MG63 (cell line): ENCODE results near the gene OTOS. TPM values are rescaled to one million over a fixed set of nuclear protein-coding genes. Genes with fewer than 3 reads are reported as not detected.

ENCODE experiments used
- DNase-seq: peaks from one replicate; pipeline ENCODE4 v3.0.0-alpha.2; 2020
- H3K27me3 ChIP-seq: fragments of 250-450 bp; sonication (Bioruptor Pico); 2 replicates; pipeline ENCODE4 v1.5.1; 2020; ENCODE audit warnings: mild to moderate bottlenecking, moderate library complexity
- H3K36me3 ChIP-seq: fragments of 250-450 bp; sonication (Bioruptor Pico); 2 replicates; pipeline ENCODE4 v1.5.1; 2020; ENCODE audit warnings: mild to moderate bottlenecking, moderate library complexity
- H3K4me3 ChIP-seq: fragments of 250-450 bp; sonication (Bioruptor Pico); 2 replicates; pipeline ENCODE4 v1.5.1; 2020; ENCODE audit warnings: mild to moderate bottlenecking, moderate library complexity
- H3K9me3 ChIP-seq: fragments of 250-450 bp; sonication (Bioruptor Pico); 2 replicates; pipeline ENCODE4 v1.5.1; 2020; ENCODE audit warnings: mild to moderate bottlenecking, moderate library complexity
- total RNA-seq: library from RNA; depleted of rRNA; stranded (reverse); fragments of >200 nt; shearing (Covaris generic); gene quantifications from 2 replicates; pipeline ENCODE4 v1.2.3, GENCODE V29; 2014; ENCODE audit warnings: low replicate concordance

OTOS gene
- total RNA-seq, 1 experiment from 2014 or later = not detected

DNA sequence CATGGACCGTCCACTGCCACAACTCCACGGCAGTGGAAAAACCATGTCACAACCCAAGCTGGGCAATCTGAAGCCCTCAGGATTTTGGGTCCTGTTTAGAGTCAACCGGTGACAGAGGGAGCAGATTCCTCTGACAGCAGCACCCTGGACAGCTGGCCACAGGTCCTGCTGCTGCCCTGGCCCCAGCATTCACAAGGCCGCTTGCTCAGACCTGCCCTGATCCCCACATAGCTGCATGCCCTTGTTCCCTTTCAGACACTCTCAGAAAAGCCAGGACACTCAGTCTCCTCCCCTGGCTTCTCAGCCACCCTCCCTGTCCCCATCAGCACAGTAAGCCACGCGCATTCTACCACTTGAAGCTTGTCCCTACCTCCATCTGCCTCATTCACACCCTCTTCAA, 6.0 kb downstream of the OTOS start:
- Histone ChIP-seq H3K27me3 (no peaks in the 10 kb centered on the region), H3K36me3 (peaks cover 25% of the 10 kb centered on the region), H3K4me3 (no peak overlapping the region; the same call in 1 of the 2 replicates), H3K9me3 (no peaks in the 10 kb centered on the region)
- no peak for DNase-seq

DNA sequence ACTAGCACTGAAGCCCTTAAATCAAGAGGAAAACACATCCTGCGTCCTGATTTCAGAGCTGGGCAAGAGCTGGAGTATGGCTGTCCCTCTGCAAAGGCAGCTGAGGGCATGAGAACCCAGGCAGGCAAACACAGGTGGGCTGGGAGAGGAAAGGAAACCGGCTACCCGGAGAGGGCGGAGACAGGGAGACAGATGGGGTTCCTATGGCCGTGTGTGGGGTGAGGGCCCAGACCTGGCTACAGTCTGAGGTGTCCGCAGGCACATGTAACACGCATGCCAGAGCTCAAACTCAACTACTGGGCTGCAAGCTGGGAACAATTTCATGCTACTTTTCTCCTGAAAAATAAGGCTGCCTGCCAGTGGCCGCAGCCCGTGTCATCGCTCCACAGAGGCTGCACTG, 7.1 kb downstream of the OTOS start:
- Histone ChIP-seq H3K36me3 (peaks cover 25% of the 10 kb centered on the region), H3K27me3 (no peaks in the 10 kb centered on the region), H3K9me3 (no peaks in the 10 kb centered on the region), H3K4me3 (no peak overlapping the region)
- DNase-seq = no peak

DNA sequence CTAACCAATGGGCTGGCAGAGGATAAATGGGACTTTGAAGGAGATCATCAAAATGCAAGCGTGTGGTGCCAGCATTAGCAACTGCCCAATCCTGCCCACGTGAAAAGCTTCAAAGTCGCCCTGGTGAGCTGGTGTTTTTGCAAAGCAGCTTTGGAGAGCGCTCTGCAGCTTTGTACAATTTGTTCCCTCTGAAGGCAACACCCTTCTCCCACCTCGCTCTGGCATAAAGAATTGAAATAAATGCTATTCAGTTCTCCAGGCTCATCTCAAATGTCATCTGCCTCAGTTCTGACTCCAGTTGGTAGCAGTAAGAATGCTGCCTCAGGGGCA, 7.8 kb downstream of the OTOS start:
- DNase-seq = no peak
- Histone ChIP-seq H3K27me3 (no peaks in the 10 kb centered on the region), H3K9me3 (no peaks in the 10 kb centered on the region), H3K4me3 (no peak overlapping the region), H3K36me3 (peaks cover 28% of the 10 kb centered on the region)

- no peaks in the 10 kb centered on the region for H3K9me3 ChIP-seq
- no peak for DNase-seq
- H3K4me3 ChIP-seq = no peak overlapping the region
- H3K36me3 ChIP-seq = peaks cover 28% of the 10 kb centered on the region
- no peaks in the 10 kb centered on the region for H3K27me3 ChIP-seq
Measured at GRCh38 chr2:240131941-240132650, 8.4 kb downstream of the OTOS start.

GRCh38 chr2:240131296-240131695, 9.2 kb downstream of the OTOS start:
- Histone ChIP-seq H3K36me3 (peaks cover 28% of the 10 kb centered on the region), H3K9me3 (no peaks in the 10 kb centered on the region), H3K27me3 (no peaks in the 10 kb centered on the region), H3K4me3 (no peak overlapping the region)
- DNase-seq = no peak

DNA sequence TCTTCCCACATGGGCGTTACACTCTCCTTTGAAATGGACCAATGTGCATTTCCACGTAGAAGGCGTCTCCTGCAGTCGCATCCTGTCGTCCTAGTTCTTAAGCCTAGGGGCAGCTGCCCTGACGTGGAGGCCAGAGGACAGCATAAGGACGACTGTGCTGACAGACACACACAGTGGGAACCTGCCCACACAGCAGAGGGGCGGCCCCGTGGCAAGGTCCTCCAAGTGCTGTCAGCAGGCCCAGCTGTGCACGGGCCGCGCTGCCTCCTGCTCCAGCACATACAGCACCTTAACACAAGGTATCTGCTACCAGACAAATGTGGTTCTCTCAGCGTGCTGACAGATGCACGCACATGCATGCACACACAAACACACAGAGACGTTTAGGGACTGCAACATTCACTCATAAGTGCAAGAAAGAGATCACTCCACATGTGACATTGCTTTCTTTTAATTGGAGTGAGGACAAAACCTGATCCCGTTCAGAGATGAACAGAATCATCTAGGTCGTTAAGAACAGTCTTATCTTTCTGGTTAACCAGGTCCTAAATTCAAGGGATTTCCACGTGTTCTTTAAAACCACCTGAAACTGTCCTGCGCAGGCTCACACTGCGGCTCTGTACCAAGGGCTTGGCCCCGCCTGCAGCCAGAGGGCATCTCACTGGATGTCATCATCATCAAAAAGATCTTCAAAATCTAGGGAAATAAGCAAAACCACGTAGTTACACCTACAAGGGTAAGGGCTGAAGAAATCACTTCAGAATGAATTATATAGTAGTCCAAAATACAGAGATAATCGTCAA, 9.9 kb downstream of the OTOS start:
- Histone ChIP-seq H3K9me3 (no peaks in the 10 kb centered on the region), H3K27me3 (no peaks in the 10 kb centered on the region), H3K4me3 (no peak overlapping the region), H3K36me3 (peaks cover 28% of the 10 kb centered on the region)
- no peak for DNase-seq

DNA sequence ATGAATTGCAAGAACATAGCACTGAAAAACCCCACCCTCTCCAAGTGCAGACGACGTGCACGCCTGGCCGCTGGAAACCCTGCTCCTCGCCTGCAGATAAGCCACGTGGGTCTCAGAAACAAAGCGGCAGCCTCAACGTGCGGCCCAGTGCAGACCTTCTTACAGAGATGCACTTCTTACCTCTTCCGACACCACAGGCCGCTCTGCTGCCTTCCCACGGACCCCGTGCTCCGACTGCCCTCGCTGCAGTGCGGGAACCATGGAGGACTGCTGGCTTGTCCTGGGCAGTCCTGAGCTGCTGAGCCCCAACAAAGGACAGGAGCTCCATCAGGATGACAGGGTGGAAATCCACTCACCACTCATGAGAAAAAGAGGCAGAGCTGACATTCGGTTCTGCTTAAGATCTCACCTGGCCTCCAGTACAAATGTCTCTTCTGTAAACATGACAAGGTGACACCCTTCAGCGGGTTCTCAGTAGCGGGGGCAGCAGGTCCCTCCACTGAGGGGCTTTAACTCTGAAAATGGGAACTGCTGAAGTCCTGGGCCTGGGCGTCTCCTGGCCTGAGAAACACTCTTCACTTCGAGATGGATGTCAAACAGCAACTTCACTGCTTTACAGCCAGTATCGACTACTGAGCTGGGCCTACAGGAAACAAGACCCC, 10.6 kb downstream of the OTOS start:
- peaks cover 28% of the 10 kb centered on the region for H3K36me3 ChIP-seq
- H3K27me3 ChIP-seq = no peaks in the 10 kb centered on the region
- H3K9me3 ChIP-seq = no peaks in the 10 kb centered on the region
- DNase-seq = no peak
- no peak overlapping the region for H3K4me3 ChIP-seq

DNA sequence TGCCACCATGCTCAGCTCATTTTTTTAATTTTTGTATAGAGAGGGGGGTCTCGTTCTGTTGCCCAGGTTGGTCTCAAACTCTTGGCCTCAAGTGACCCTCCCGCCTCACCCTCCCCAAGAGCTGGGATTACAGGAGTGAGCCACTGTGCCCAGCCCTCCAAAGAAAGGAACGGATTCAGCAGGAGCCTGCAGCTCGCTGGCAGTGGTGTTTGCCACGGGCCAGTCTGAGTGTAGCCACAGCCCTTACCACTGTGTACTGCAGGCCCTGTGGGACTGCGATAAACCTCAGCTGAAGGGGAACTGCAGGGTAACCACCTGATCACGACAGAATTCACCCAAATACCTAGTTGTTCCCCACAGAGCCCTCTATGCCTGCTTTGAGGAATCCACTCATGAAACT, 11.1 kb downstream of the OTOS start:
- Histone ChIP-seq H3K4me3 (no peak overlapping the region), H3K27me3 (no peaks in the 10 kb centered on the region), H3K9me3 (no peaks in the 10 kb centered on the region), H3K36me3 (peaks cover 28% of the 10 kb centered on the region)
- no peak for DNase-seq

DNA sequence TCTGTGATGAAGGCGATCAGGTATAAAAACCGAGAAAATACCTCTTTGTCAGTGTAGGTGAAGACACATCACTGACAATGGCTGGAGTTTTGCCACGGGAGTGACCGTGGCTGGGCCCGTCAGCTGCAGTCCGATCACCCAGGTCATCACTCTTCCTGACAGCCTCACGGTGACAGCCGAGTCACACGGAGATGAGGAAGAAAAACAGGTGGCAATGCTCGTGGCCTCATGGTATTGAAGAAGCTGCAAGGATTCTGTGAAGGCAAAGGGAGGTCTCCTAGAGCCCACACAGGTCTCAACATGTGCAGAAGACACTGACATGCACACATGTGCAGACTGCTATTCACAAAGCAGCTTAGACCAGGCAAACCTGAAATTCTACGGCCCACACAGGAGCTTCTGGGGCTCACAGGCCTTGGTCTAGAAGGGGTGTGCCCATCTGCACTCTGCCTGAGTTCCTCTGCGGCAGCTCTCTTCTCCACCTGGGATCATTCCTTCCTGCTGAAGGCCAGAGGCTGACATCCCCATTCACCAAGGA, 11.8 kb downstream of the OTOS start:
- no peak overlapping the region for H3K4me3 ChIP-seq
- H3K9me3 ChIP-seq = no peaks in the 10 kb centered on the region
- H3K27me3 ChIP-seq = no peaks in the 10 kb centered on the region
- H3K36me3 ChIP-seq = peaks cover 28% of the 10 kb centered on the region
- no peak for DNase-seq

DNA sequence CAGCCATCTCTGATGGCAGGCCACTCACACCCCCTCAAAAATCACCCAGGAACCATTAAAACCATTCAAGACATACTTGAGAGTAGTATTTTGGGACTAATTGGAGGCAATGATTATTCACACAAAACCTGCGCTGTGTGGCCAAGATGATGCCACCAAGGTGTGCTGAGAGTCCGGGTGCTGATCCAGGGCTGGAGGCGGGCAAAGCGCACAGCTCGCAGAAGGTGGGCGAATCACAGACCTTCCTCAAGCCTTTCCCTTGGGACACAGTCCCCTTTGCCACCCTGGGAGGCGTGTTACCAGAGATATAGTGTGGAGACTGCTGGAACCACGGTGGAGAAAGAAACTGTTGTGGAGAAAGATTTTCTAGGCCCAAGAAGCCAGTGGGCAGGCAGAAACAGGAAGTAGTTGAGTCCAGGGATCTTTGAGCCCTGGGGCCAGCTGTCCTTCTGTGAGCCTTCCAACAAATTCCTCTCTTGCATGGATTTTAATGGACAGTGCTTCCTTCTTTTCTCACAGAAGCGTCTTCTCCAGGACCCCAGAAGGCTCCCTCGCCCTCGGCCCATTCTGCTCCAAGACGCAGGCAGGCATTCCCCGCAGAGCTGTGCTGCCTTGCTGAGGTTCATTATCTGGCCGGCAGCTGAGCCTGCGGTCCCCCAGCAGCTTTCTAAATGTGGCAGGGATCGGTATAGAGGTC, 12.4 kb downstream of the OTOS start:
- no peak for DNase-seq
- H3K9me3 ChIP-seq = no peaks in the 10 kb centered on the region
- H3K4me3 ChIP-seq = no peak overlapping the region
- H3K36me3 ChIP-seq = peaks cover 22% of the 10 kb centered on the region
- H3K27me3 ChIP-seq = no peaks in the 10 kb centered on the region

DNA sequence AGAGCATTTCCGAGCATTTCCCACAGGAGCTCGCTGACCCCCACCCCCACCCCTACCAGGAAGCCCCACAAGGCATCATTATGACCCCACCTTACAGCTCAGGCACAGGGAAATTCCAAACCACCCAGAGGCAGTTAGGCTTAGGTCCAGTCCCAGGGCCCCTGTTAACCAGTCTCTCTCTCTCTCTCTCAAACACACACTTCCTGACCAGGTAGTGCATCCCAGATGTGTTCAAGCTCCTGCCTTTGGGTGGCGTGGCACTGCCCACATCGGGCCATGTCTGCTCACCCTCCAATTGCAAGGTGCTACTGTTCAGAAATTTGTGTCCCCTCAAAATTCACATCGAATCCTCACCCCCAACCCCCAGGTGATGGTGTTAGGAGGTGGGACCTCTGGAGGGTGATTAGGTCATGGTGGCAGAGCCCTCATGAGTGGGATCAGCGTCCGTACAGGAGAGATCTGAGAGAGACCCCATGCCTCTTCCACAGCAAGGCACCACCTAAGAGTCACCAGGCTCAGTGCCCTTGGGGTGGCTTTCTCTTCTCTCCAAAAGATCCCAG, 13.2 kb downstream of the OTOS start:
- Histone ChIP-seq H3K36me3 (peaks cover 14% of the 10 kb centered on the region), H3K9me3 (no peaks in the 10 kb centered on the region), H3K4me3 (no peak overlapping the region), H3K27me3 (no peaks in the 10 kb centered on the region)
- no peak for DNase-seq

GRCh38 chr2:240126731-240127130, 13.7 kb downstream of the OTOS start:
- H3K4me3 ChIP-seq = no peak overlapping the region
- H3K27me3 ChIP-seq = no peaks in the 10 kb centered on the region
- H3K36me3 ChIP-seq = peaks cover 12% of the 10 kb centered on the region
- DNase-seq = no peak
- no peaks in the 10 kb centered on the region for H3K9me3 ChIP-seq

DNA sequence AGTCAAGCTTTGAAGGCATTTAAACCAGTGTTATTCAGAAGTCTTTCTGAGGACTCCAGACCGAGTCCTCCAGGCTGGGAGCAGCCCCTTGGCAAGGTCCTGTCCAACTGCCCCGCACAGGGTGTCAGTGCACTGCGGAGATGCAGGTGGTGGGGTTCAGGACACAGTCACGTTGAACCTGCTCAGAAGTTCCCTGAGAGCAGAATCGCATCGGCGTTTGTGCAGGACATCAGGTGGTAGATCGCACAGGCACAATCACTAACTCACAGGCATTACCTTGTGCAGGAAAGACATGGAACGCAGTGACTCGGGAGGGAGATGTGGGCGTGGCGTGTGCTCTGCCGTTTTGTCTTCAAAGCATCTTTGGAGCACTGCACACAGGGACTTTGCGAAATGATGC, 14.7 kb downstream of the OTOS start:
- DNase-seq = no peak
- Histone ChIP-seq H3K4me3 (no peak overlapping the region), H3K27me3 (peaks cover 1% of the 10 kb centered on the region; the same call in 1 of the 2 replicates), H3K36me3 (peaks cover 3% of the 10 kb centered on the region; the same call in 1 of the 2 replicates), H3K9me3 (no peaks in the 10 kb centered on the region)

DNA sequence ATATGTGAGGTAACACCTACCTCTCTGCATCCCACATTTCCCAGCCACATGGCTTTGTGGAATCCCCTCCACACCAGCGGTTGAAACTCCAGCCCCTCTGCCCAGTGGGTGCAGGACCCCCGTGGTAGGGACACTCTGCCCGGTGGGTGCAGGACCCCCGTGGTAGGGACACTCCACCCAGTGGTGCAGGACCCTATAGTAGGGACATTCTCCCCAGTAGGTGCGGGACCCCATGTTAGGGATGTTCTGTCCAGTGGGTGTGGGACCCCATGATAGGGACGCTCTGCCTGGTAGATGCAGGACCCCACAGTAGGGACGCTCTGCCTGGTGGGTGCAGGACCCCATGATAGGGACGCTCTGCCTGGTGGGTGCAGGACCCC, 15.8 kb downstream of the OTOS start:
- no peak for DNase-seq
- Histone ChIP-seq H3K9me3 (no peaks in the 10 kb centered on the region), H3K4me3 (no peak overlapping the region), H3K36me3 (0 out of 2 replicates have a peak, but pooled peaks cover 3% of the 10 kb centered on the region), H3K27me3 (peaks cover 4% of the 10 kb centered on the region; the same call in 1 of the 2 replicates)

DNA sequence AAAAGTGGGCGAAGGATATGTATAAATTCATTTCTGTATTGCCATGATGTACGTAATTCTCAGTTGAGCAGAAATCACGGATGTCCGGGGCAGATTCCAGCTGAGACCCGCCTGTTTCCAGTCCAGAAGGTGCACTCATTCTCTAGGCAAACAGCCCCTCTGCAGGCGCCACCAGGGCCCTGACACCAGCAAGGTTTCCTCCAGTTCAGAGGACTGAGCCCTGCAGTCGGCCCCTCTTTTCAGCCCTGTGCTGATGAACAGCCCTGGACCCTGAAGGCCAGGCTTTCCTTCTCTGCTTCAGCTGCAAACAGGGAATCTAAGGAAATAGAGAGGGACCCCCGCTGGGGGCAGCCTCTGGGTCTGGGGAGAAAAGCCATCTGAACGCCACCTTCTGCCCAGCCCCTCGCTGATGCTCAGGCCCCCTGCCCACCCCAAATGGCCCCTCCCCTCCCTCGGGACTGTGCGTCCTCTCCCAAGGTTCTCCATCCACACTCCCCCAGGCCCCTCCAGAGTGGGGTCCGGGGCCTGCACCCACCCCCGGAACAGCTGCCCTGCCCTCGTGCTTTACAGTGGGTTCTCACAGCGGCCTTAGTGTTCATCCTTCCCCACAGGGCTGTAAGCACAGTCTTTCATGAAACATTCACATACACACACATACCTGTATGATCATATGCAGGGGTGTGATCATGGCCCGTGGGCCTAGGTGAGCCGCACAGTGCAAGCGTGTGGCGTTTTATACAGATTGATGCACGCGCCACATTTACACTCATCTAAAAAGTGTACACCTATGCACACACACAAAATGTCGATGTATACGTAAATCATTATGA, 16.4 kb downstream of the OTOS start:
- Histone ChIP-seq H3K4me3 (no peak overlapping the region), H3K36me3 (0 out of 2 replicates have a peak, but pooled peaks cover 3% of the 10 kb centered on the region), H3K27me3 (peaks cover 4% of the 10 kb centered on the region; the same call in 1 of the 2 replicates), H3K9me3 (no peaks in the 10 kb centered on the region)
- DNase-seq = no peak

DNA sequence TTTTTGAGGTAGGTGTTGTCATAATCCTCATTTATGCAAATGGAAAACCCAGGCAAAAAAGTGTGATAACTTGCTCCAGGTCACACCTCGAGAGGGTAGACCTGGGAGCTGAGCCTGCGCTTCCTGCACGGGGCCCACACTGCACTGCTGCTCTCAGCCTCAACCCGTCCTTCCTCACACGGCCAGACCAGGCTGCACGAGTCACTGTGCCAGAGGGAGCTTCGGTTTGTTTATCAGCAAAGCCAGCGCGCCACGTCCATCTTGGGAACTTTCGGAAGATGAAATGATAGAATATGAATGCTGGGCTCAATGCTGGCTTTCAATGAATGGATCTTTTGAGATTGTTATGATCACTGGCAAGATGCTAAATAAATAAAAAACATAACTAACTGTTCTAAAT, 18.8 kb downstream of the OTOS start:
- Histone ChIP-seq H3K4me3 (no peak overlapping the region), H3K9me3 (no peaks in the 10 kb centered on the region), H3K27me3 (peaks cover 4% of the 10 kb centered on the region; the same call in 1 of the 2 replicates), H3K36me3 (no peaks in the 10 kb centered on the region)
- no peak for DNase-seq
